HEK293T (cell line): ENCODE data around the gene TRIM31.

Experiments used
- CTCF ChIA-PET: fragments of 350-600 bp; formaldehyde crosslinking; extraction: SDS; loops from one replicate; lab custom pipeline; 2021; ENCODE audit warnings: antibody characterized with exemption, inconsistent platforms; lab: Yijun Ruan, JAX
- POLR2A ChIA-PET: fragments of 350-600 bp; formaldehyde crosslinking; extraction: SDS; loops from one replicate; lab custom pipeline; 2020; ENCODE audit warnings: antibody characterized with exemption, inconsistent platforms; lab: Yijun Ruan, JAX
- DNase-seq: peaks from one replicate; pipeline ENCODE4 v3.0.0; 2012; ENCODE audit warnings: mixed read lengths; ENCODE audit errors: extremely low spot score
- ARNT ChIP-seq: fragments of 450-650 bp; IDR thresholded peaks from 2 replicates; pipeline ENCODE4 v1.6.1; 2017; ENCODE audit warnings: mild to moderate bottlenecking
- BHLHE40 ChIP-seq: fragments of 450-650 bp; IDR thresholded peaks from 2 replicates; pipeline ENCODE4 v1.6.1; 2016; ENCODE audit warnings: mild to moderate bottlenecking, moderate library complexity, borderline replicate concordance
- CTBP1 ChIP-seq: fragments of 450-650 bp; IDR thresholded peaks from 2 replicates; pipeline ENCODE4 v1.6.1; 2016; ENCODE audit warnings: borderline replicate concordance
- ELF4 ChIP-seq: fragments of 450-650 bp; IDR thresholded peaks from 2 replicates; pipeline ENCODE4 v1.6.1; 2017; ENCODE audit warnings: antibody characterized with exemption
- FOXA1 ChIP-seq: fragments of 450-650 bp; IDR thresholded peaks from 2 replicates; pipeline ENCODE4 v1.6.1; 2016; ENCODE audit warnings: mild to moderate bottlenecking
- FOXK2 ChIP-seq: fragments of 450-650 bp; IDR thresholded peaks from 2 replicates; pipeline ENCODE4 v1.6.1; 2016; ENCODE audit warnings: mild to moderate bottlenecking
- FOXM1 ChIP-seq: fragments of 450-650 bp; IDR thresholded peaks from 2 replicates; pipeline ENCODE4 v1.6.1; 2017; ENCODE audit warnings: mild to moderate bottlenecking, borderline replicate concordance
- HDGF ChIP-seq: fragments of 450-650 bp; IDR thresholded peaks from 2 replicates; pipeline ENCODE4 v1.6.1; 2017; ENCODE audit warnings: antibody characterized with exemption, borderline replicate concordance
- L3MBTL2 ChIP-seq: fragments of 450-650 bp; conservative IDR thresholded peaks from 2 replicates; pipeline ENCODE4 v1.6.1; 2016; ENCODE audit warnings: mild to moderate bottlenecking
- LEF1 ChIP-seq: fragments of 450-650 bp; IDR thresholded peaks from 2 replicates; pipeline ENCODE4 v1.6.1; 2017; ENCODE audit warnings: mild to moderate bottlenecking, borderline replicate concordance
- NFRKB ChIP-seq: fragments of 450-650 bp; IDR thresholded peaks from 2 replicates; pipeline ENCODE4 v1.6.1; 2016; ENCODE audit warnings: mild to moderate bottlenecking, moderate library complexity
- SP1 ChIP-seq: fragments of 450-650 bp; IDR thresholded peaks from 2 replicates; pipeline ENCODE4 v1.6.1; 2017
- SUZ12 ChIP-seq: fragments of 450-650 bp; IDR thresholded peaks from 2 replicates; pipeline ENCODE4 v1.6.1; 2016; ENCODE audit warnings: mild to moderate bottlenecking
- TARDBP ChIP-seq: fragments of 450-650 bp; IDR thresholded peaks from 2 replicates; pipeline ENCODE4 v1.6.1; 2016
- ZNF384 ChIP-seq: fragments of 450-650 bp; IDR thresholded peaks from 2 replicates; pipeline ENCODE4 v1.6.1; 2016
- TF ChIP-seq, protein P1 (sequence below): fragments of 450-650 bp; IDR thresholded peaks from 2 replicates; pipeline ENCODE4 v1.6.1; 2016

The TRIM31 gene

DNA sequence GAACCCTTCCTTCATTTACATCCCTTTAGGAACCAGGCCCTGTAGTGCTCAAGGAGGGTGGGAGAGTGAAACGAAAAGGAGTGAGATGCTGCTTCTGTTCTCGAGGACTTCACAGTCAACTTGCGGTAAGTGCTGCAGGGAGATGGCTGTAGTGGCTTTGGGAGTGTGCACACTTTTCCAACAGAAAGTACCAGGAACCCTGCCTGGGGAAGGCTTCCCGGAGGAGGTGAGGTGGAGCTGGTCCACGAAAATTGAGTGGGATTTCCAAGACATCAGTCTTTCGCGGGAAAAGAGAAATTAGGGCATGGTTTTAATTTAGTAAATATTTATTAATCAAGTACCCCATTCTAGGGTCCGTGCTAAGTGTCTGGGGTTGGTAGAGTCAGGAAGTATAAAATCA lies 12.7 kb downstream of the TRIM31 start:
- TF ChIP-seq ZNF384 (no peak), ELF4 (no peak), TARDBP (no peak), SUZ12 (no peak), LEF1 (no peak)
- CTCF ChIA-PET, result no interaction called here
- DNase-seq, result no peak
- POLR2A ChIA-PET, result no interaction called here

DNA sequence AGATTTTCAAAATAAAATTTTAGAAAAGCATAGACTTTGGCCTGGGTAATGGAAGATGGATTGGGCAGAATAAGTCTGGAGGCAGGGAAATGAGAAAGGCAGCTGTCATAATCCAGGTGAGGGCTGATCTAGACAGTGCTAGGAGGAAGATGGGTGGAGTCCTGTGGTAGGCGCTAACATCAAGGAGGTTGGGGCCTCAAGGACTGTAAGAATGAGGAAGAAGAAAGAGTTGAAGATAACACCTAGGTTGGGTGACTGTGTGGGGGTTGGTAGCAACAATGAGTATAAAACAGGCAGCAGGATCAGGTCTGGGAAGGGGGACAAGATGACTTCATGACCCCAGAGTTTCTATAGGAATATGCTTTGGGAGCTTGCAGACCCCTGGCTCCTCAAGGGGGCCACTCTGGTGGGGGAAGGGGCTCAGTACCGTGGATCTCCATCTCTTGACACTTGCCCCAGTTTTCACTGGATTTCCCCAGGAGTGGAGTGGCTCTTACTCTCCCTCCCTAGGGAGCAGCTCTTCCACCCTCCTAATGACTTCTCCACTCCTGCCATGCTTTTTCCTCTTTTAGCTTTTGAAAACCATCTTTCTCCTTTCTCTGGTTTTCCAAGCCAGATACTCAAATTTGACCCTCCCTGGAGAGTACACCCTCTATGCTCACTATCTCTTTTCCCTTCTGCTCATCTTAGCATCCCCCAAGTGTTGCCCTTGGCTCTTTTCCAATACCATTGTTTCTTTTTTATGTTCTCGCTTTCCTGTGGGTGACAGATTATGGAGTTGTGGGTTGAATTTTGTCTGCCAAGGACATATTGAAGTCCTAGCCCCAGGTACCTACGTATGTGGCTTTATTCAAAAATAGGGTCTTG lies 14.8 kb downstream of the TRIM31 start:
- TF ChIP-seq ELF4 (no peak), NFRKB (no peak), FOXK2 (no peak), LEF1 (no peak), FOXM1 (no peak), FOXA1 (no peak), CTBP1 (no peak), SP1 (no peak), ZNF384 (no peak), ARNT (no peak), BHLHE40 (no peak), L3MBTL2 (no peak), TARDBP (no peak), HDGF (no peak), SUZ12 (no peak)
- TF ChIP-seq, protein P1, sequence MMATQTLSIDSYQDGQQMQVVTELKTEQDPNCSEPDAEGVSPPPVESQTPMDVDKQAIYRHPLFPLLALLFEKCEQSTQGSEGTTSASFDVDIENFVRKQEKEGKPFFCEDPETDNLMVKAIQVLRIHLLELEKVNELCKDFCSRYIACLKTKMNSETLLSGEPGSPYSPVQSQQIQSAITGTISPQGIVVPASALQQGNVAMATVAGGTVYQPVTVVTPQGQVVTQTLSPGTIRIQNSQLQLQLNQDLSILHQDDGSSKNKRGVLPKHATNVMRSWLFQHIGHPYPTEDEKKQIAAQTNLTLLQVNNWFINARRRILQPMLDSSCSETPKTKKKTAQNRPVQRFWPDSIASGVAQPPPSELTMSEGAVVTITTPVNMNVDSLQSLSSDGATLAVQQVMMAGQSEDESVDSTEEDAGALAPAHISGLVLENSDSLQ, result no peak
- POLR2A ChIA-PET, result interaction anchor here (0.8 to 1.2 kb wide), 2 partner anchors 37 to 79 kb away, joined by 3 read pairs; partner anchors contain the start of gene POLR1H
- CTCF ChIA-PET, result interaction anchor here (0.9 to 1.5 kb wide), 2 partner anchors 33 to 121 kb away, joined by 3 to 4 read pairs; no protein-coding TSS in a partner anchor
- no peak for DNase-seq

DNA sequence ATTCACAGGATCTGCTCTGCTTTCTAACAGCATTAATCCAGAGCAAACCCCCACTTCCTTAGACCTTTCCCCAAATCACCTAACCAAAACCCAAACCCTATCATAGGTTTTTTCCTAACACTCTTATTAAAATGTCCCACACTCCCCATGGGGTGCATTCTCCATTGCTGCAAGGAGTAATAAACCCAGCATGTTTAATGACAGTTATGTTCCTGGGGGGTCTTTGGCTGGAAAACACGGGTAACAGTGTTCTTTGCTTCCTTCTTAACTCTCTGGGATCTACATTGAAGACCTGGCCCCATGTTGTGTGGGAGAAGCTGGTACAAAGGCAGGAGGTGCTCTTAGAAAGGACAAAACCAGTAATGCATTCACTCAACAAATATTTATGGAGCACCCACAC lies 16.1 kb downstream of the TRIM31 start:
- ChIA-PET CTCF (interaction anchor here (1.5 kb wide), 1 partner anchor 34 kb away, joined by 4 read pairs; no protein-coding TSS in a partner anchor), POLR2A (no interaction called here)
- TF ChIP-seq TARDBP (no peak), NFRKB (no peak), BHLHE40 (no peak), LEF1 (no peak), FOXA1 (no peak), ELF4 (no peak), ZNF384 (no peak), FOXK2 (no peak), HDGF (no peak), ARNT (no peak), L3MBTL2 (no peak), SP1 (no peak)
- TF ChIP-seq, protein P1, result no peak
- DNase-seq, result no peak

DNA sequence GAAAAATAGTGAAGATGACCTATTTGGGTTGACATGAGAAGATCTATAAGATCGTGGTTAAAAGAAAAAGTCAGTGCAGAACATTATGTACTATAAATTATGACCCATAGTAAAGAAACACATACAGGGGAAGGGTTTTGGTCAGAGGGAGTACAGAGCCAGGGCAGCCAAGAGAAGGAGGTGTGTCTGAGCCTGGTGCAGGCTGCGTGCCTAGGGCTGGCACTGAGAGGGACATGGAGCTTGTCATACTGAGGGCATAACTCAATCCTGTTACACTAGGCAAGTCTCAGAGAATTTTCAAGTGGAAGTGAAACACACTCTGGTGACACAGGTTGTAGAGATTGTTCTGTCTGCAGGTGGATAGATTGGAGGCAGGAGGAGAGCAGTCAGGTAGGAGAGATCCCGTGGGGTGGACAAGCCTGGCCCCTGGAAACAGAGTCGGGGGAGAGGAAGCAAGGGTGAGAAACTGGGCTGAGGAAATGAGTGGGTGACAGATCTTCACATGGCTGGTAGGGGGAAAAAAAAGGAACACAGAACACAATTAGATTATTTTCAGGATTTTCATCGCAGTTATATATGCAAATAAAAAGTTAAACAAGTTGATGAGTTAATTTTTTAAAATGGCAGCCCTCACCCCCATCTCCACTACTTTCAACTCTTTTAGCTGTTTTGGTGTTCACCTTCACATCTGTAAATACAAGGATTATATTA lies 18.8 kb downstream of the TRIM31 start:
- POLR2A ChIA-PET, result interaction anchor here (0.9 to 1.4 kb wide), 2 partner anchors 8 to 232 kb away, joined by 3 to 6 read pairs; partner anchors contain the start of gene TRIM39
- TF ChIP-seq LEF1 (no peak), CTBP1 (no peak), FOXA1 (no peak), L3MBTL2 (no peak), TARDBP (no peak), HDGF (no peak), FOXM1 (no peak), BHLHE40 (no peak), SUZ12 (no peak), ARNT (no peak), NFRKB (no peak)
- TF ChIP-seq, protein P1, result no peak
- DNase-seq, result no peak
- CTCF ChIA-PET, result interaction anchor here (1.3 kb wide), 1 partner anchor 37 kb away, joined by 3 read pairs; no protein-coding TSS in a partner anchor

DNA sequence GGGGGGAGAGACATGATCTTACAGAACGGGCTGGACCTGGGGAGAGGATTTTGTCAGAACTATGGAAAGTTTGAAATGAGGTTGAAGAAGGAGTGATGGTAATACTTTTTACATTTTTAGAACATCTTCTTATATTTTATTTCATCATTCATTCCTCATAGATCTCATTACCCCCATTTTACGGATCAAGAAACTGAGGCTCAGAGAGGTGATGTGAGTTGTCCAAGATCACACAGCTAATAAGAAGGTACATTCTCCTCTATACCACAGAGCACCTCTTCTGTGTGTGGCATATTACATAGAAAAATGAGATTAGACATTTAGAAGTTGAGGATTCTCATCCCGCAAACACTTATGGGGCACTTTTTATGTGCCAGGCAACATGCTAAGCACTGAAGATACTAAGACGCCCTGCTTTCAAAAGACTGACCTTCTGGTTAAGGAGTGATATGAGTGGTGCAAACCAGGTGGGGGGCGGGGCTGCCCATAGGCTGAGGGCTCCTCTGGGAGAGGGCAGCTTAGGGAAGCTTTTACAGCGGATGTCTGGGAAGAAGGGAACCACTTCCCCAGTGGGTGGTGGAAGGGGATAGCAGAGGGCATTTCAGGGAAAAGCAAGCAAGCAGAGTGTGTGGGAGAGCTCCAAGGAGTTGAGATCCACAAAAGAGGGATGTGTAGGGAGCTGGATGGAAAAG lies 19.9 kb downstream of the TRIM31 start:
- POLR2A ChIA-PET, result interaction anchor here (0.9 to 1.4 kb wide), 2 partner anchors 9 to 233 kb away, joined by 3 to 6 read pairs; partner anchors contain the start of gene TRIM39
- TF ChIP-seq ARNT (no peak), ELF4 (no peak), FOXM1 (no peak), TARDBP (no peak), FOXA1 (no peak)
- no peak for DNase-seq
- CTCF ChIA-PET, result interaction anchor here (0.6 to 1.3 kb wide), 3 partner anchors 9 to 250 kb away, joined by 4 to 5 read pairs (median 4); no protein-coding TSS in a partner anchor
